ENCODE data around the gene PCIF1. TPM values are rescaled to one million over a fixed set of nuclear protein-coding genes. Genes with fewer than 3 reads are reported as not detected.

PCIF1 gene
- total RNA-seq, 4 donors from 2014 or later, result 34.5 to 63.2 (median 41.3) TPM

DNA sequence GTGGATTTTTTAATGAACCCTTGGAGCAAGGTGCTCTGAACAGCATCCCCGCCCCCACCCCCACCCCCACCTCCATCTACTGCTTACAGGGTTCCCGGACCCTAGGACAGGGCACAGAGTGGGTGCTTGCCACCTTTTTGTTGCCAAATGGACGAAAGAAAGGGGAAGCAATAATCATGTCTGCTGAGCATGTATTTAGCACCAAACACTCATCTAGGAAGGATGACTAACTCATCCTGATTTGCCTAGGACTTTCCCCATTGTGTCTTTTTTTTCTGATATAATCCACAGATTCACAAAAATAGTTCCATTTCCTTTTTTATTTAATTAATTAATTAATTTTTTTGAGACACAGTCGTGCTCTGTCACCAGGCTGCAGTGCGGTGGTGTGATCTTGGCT is 21.4 kb upstream of the PCIF1 start:
- intact Hi-C loops (cut with DNase I; ENCODE audit: low total_unique reads), result no loop called here
- H3K4me3 ChIP-seq (ENCODE audit: low read depth, poor library complexity, severe bottlenecking), result no peak overlapping the region
- 41 to 45% methylated on average over 5 of the region's 5 CpGs for WGBS, 2 donors
- DNase-seq (ENCODE audit: low spot score in 2 of 2), result no peak
- TF ChIP-seq CTCF (IDR thresholded peaks at IDR 0.05), result no peak
- TF ChIP-seq POLR2A (IDR thresholded peaks at IDR 0.05), result no peak

DNA sequence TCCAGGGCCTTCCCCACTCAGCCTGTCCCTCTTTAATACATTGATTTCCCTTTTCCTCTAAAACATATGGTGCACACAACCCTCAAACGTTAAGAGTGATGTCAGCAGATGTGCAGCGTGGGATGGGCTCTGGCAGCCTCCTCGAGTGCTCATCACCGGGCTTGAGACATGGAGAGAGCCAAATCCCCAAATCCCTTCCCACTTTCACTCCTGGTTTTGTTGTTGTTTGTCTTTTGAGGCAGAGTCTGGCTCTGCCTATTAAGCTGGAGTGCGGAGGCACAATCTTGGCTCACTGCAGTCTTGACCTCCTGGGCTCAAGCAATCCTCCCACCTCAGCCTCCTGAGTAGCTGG is 16.7 kb upstream of the PCIF1 start:
- DNase-seq (ENCODE audit: low spot score in 2 of 2), result no peak
- WGBS, 2 donors, result 46 to 51% methylated on average over 5 of the region's 5 CpGs
- intact Hi-C loops (cut with DNase I; ENCODE audit: low total_unique reads), result no loop called here
- TF ChIP-seq POLR2A (IDR thresholded peaks at IDR 0.05), result no peak
- TF ChIP-seq CTCF (IDR thresholded peaks at IDR 0.05), result no peak
- H3K4me3 ChIP-seq (ENCODE audit: low read depth, poor library complexity, severe bottlenecking), result no peak overlapping the region

GRCh38 chr20:45918182-45918737 is 16.2 kb upstream of the PCIF1 start:
- intact Hi-C loops (cut with DNase I; ENCODE audit: low total_unique reads), result no loop called here
- DNase-seq (ENCODE audit: low spot score in 2 of 2), result no peak
- whole genome bisulfite sequencing, 2 donors, result 51 to 63% methylated on average over 5 of the region's 5 CpGs
- H3K4me3 ChIP-seq (ENCODE audit: low read depth, poor library complexity, severe bottlenecking), result no peak overlapping the region
- no peak for TF ChIP-seq CTCF (IDR thresholded peaks at IDR 0.05)
- no peak for TF ChIP-seq POLR2A (IDR thresholded peaks at IDR 0.05)

GRCh38 chr20:45918779-45919537 is 15.5 kb upstream of the PCIF1 start:
- H3K4me3 ChIP-seq (ENCODE audit: low read depth, poor library complexity, severe bottlenecking), result no peak overlapping the region
- DNase-seq (ENCODE audit: low spot score in 2 of 2), result no peak
- intact Hi-C loops (cut with DNase I; ENCODE audit: low total_unique reads), result no loop called here
- WGBS, 2 donors, result 74 to 77% methylated on average over 12 of the region's 12 CpGs
- TF ChIP-seq CTCF (IDR thresholded peaks at IDR 0.05) (no peak), POLR2A (IDR thresholded peaks at IDR 0.05) (no peak)

DNA sequence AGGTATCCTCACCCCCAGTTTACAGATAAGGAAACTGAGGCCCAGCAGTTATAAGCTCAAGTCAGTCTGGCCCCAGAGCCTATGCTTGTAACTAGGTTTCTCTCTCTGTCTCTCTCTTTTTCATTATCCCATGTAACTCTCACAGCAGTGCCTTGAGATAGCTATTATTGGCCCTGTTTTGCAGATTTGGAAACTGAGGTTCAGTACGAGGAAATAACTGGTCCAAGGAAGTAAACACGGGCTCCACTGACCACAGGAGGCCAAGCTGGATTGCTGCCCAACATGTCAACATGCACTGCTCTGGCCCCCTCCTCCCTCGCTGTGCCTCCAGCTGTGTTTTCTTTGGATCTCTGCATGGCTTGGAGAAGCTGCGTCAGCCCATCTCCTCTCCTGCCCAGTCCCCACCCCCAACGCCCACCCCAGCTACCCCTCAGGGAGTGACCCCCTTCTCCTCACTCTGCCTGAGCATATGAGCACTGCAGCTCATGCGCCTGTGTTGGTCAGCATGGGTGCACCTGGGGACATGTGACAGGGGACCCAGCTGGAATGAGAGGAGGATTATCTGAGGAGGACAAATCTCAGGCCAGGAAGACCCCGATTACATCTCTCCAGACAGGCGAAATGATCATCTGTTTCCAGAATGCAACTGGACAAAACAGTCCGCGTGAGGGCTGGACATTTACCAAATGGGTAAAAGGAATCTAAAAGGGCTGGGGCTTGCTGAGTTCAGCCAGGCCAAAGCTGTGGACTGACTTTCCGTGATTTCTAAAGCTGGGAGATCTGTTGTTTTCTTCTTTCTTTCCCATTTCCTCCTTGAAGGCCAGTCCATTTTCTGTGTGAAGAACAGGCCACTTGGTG is 14.7 kb upstream of the PCIF1 start:
- no peak for DNase-seq (ENCODE audit: low spot score in 2 of 2)
- intact Hi-C loops (cut with DNase I; ENCODE audit: low total_unique reads), result no loop called here
- H3K4me3 ChIP-seq (ENCODE audit: low read depth, poor library complexity, severe bottlenecking), result no peak overlapping the region
- TF ChIP-seq POLR2A (IDR thresholded peaks at IDR 0.05) (no peak), CTCF (IDR thresholded peaks at IDR 0.05) (no peak)
- WGBS, 2 donors, result 61 to 69% methylated on average over 11 of the region's 11 CpGs
